Adrenal gland (tissue), 12 donors: Measurements from ENCODE around the gene SMIM38. TPM values are rescaled to one million over a fixed set of nuclear protein-coding genes. Genes with fewer than 3 reads are reported as not detected.

Source experiments
- DNase-seq, 7 donors: peaks; one replicate each; pipeline ENCODE4 v3.0.0-alpha.2; 2019 to 2020
- H3K27ac ChIP-seq, 5 donors: fragments of 200-600 bp; sonication (generic) in 4 of 5; 1 replicate in 3 of 5; 2 replicates in 2 of 5; pipeline versions ENCODE4 v1.5.1 to v1.8.0; 2016 to 2020; ENCODE audit warnings: mild to moderate bottlenecking in 1 of 5
- H3K27me3 ChIP-seq: fragments of 200-600 bp; 2 replicates; pipeline ENCODE4 v1.8.0; 2021
- H3K36me3 ChIP-seq, 2 donors: fragments of 200-600 bp; replicated peaks in 1 of 2; 1 replicate in 1 of 2; 2 replicates in 1 of 2; pipeline versions ENCODE4 v1.5.1 to v1.8.0; 2018 to 2022
- H3K4me1 ChIP-seq, 2 donors: fragments of 200-600 bp; replicated peaks in 1 of 2; 1 replicate in 1 of 2; 2 replicates in 1 of 2; pipeline versions ENCODE4 v1.5.1 to v1.8.0; 2018 to 2021
- H3K4me3 ChIP-seq, 4 donors: fragments of 200-600 bp; sonication (generic) in 3 of 4; one replicate each; pipeline ENCODE4 v1.5.1; 2016 to 2018
- H3K9me3 ChIP-seq, 3 donors: fragments of 200-600 bp; sonication (generic) in 1 of 3; replicated peaks in 1 of 3; 1 replicate in 2 of 3; 2 replicates in 1 of 3; pipeline versions ENCODE4 v1.5.1 to v1.8.0; 2016 to 2021
- CTCF ChIP-seq, 6 experiments: fragments of 450-650 bp in 4 of 6; fragments of 200-600 bp in 2 of 6; sonication (generic) in 1 of 6; IDR thresholded peaks; 1 replicate in 5 of 6; 2 replicates in 1 of 6; pipeline versions ENCODE4 v1.5.1 to v1.8.0; 2016 to 2021; ENCODE audit warnings: antibody characterized with exemption in 6 of 6, mild to moderate bottlenecking in 2 of 6, moderate library complexity in 1 of 6
- POLR2A ChIP-seq, 2 donors: fragments of 450-650 bp; IDR thresholded peaks; one replicate each; pipeline ENCODE4 v1.6.1; 2017; ENCODE audit warnings: antibody characterized with exemption in 2 of 2, mild to moderate bottlenecking in 2 of 2, moderate library complexity in 1 of 2
- WGBS, 4 donors: extraction: QIAGEN DNeasy Blood & Tissue Kit in 2 of 4; methylation state at CpG; one replicate each; pipeline versions ENCODE4 v1.1.5 to v1.1.7; 2013 to 2017; 5-methylcytosine and 5-hydroxymethylcytosine counted together
- intact Hi-C, 2 donors: fragments of 100-400 bp; cut with DNase I; formaldehyde crosslinking; loops; one replicate each; pipeline versions ENCODE4 v1.14.1 to v1.15.0; 2022 to 2023
- polyA plus RNA-seq, 3 donors: library from polyadenylated mRNA; stranded (reverse); fragments of 200-250 nt in 2 of 3; fragments of 350-450 nt in 1 of 3; fragmentation: Illumina TruSeq in 1 of 3; extraction: RNeasy Lipid Tissue Mini Kit (QIAGEN cat#74804) in 1 of 3; gene quantifications; one replicate each; pipeline ENCODE4 v1.2.3, GENCODE V29; 2013 to 2014
- total RNA-seq, 9 donors: library from RNA; depleted of rRNA in 4 of 9; stranded (reverse); fragments of >200 nt in 4 of 9; fragments of 120-200 nt in 1 of 9; fragmentation: NEBNext Ultra II Directional in 1 of 9; extraction: Animal tissue kit (Norgen Biotek cat#: 25700) in 1 of 9; gene quantifications; one replicate each; pipeline versions ENCODE4 v1.1.0 to v1.2.4, GENCODE V29; 2013 to 2023
- donor health status: healthy with polysubstance abuse.
- donor health status: Bipolar disorder and iron deficiency.
- donor health status: DM: yes; HTN: yes; CAD: no.
- donor health status: DM: no; HTN: no; CAD: no.
- donor health status: DM: no; HTN: no; CAD: no.
- donor health status: DM: yes; HTN: yes; CAD: no.

SMIM38 gene
- total and polyA plus RNA-seq, 12 donors, result 0.11 to 0.33 (median 0.16) TPM; not detected in 4

DNA sequence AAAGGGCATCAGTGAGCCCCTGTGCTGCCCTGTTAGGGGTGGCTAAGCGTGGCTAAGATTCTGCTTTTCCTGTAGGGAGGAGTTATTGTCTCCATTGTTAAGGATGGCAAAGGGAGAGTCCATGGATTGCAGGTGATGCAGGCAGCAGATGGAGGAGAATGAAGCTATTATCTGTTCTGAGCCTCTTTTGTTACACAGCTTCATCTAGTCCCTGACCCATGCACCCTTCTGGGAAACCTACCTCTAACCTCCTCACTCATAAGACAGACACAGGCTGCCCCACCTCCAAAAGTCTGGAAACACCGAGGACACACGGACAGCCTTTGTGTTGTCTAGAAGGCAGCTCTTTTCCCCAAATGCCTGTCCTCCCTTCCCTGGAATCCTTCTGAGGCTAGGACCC lies 13.7 kb downstream of the SMIM38 start:
- intact Hi-C loops, result no loop called here

DNA sequence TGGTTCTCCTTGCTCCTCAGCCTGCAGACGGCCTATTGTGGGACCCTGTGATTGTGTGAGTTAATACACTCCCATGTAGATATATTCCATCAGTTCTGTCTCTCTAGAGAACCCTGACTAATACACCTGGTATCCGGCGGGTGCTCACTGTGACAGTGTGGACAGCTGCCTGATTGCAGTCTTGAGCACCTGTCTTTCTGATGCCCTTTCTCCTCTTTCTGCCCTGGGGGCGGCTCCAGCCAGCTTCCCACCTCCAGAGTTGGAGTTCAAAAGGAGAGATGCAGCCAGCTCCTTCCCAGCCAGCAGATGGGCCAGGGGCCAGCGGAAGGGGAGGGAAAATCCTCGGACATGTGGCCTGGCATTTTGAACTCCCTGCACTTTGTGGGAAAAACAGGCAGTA lies 15.0 kb downstream of the SMIM38 start:
- intact Hi-C loops, result no loop called here
- peaks cover 0 to 8% of the 10 kb centered on the region in 2 donors for H3K4me1 ChIP-seq
- H3K27me3 ChIP-seq, result no peaks in the 10 kb centered on the region
- H3K4me3 ChIP-seq, result no peak overlapping the region
- H3K36me3 ChIP-seq, result no peaks in the 10 kb centered on the region
- no peak overlapping the region for H3K27ac ChIP-seq
- no peak for DNase-seq
- TF ChIP-seq POLR2A (IDR thresholded peaks at IDR 0.05) (no peak), CTCF (IDR thresholded peaks at IDR 0.05) (no peak)
- no peaks in the 10 kb centered on the region for H3K9me3 ChIP-seq
- WGBS, 4 donors, result 73 to 83% (median 79%) methylated on average over 6 of the region's 6 CpGs

More for the DNA sequence above, 13.7 kb downstream of the SMIM38 start:
- Histone ChIP-seq H3K27me3 (no peaks in the 10 kb centered on the region), H3K4me3 (no peak overlapping the region), H3K36me3 (no peaks in the 10 kb centered on the region), H3K9me3 (no peaks in the 10 kb centered on the region), H3K4me1 (peaks cover 0 to 8% of the 10 kb centered on the region in 2 donors), H3K27ac (no peak overlapping the region)
- no peak for TF ChIP-seq POLR2A (IDR thresholded peaks at IDR 0.05)
- no peak for TF ChIP-seq CTCF (IDR thresholded peaks at IDR 0.05)
- no peak for DNase-seq
- WGBS, 4 donors, result 83 to 92% (median 91%) methylated on average over 3 of the region's 3 CpGs

DNA sequence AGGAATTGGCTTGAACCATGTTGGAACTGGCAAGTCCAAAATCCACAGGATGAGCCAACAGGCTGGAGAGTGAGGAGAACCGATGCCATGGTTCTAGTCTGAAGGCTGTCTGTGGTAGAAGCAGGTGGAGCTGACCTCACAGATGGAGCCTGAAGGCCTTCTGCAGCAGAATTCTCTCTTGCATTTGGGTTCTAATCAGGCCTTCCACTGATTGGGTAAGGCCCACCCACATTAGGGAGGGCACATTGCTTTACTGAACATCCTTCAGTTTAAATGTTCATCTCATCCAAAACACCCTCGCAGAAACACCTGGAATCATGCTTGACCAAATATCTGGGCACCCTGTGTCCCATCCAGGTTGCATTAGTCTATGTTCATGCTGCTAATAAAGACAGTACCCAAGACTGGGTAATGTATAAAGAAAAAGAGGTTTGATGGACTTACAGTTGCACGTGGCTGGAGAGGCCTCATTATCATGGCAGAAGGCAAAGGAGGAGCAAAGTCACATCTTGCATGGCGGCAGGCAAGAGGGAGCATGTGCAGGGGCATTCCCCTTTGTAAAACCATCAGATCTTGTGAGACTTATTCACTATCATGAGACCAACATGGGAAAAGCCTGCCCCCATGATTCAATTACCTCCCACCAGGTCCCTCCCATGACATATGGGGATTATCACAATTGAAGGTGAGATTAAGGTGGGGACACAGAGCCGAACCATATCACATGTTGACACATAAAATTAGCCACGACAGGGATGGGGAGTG lies 15.9 kb downstream of the SMIM38 start:
- 85 to 95% (median 92%) methylated on average over 4 to 6 of the region's 6 CpGs for WGBS, 4 donors
- intact Hi-C loops, result no loop called here
- DNase-seq, result no peak
- Histone ChIP-seq H3K27ac (no peak overlapping the region), H3K4me3 (no peak overlapping the region), H3K27me3 (no peaks in the 10 kb centered on the region), H3K4me1 (peaks cover 0 to 3% of the 10 kb centered on the region in 2 donors), H3K36me3 (no peaks in the 10 kb centered on the region), H3K9me3 (no peaks in the 10 kb centered on the region)
- TF ChIP-seq POLR2A (IDR thresholded peaks at IDR 0.05), result no peak
- TF ChIP-seq CTCF (IDR thresholded peaks at IDR 0.05), result no peak

DNA sequence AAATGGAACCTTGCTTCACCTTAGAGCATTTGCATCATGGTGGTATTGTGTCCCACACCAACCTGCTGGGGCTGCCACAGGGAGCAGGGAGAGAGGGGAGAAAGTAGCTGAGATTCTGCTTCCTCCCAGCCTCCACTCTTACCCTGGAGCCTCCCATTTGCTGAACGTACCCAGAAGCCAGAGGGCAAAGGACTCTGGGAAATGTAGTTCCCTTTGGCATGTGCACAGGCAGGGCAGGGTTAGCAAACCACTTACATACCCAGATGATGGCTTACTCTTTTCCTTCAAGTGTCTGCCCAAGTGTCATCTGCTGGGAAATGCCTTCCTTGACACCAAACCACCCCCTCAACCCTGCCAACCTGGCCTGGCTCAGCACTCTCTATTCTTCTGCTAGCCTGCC lies 16.9 kb downstream of the SMIM38 start:
- no peak overlapping the region for H3K4me3 ChIP-seq
- H3K27me3 ChIP-seq, result no peaks in the 10 kb centered on the region
- DNase-seq, result no peak
- intact Hi-C loops, result no loop called here
- 0 to 8% (median 2%) methylated on average over 1 of the region's 1 CpG for WGBS, 4 donors
- H3K9me3 ChIP-seq, result no peaks in the 10 kb centered on the region
- TF ChIP-seq POLR2A (IDR thresholded peaks at IDR 0.05) (no peak), CTCF (IDR thresholded peaks at IDR 0.05) (no peak)
- H3K27ac ChIP-seq, result no peak overlapping the region
- no peaks in the 10 kb centered on the region for H3K36me3 ChIP-seq
- no peaks in the 10 kb centered on the region for H3K4me1 ChIP-seq
